IMR-90 (cell line): Measurements from ENCODE around the gene PUS7L. TPM values are rescaled to one million over a fixed set of nuclear protein-coding genes. Genes with fewer than 3 reads are reported as not detected.
A peak's percentile ranks its signal among the peaks of the same experiment; 100 is the strongest.
"Not testable (repeated sequence)": the region's sequence is repeated elsewhere in the genome, so short reads cannot be mapped to it uniquely, and the experiment has no call there.

Experiments
- ATAC-seq: fragments of 200-7000 bp; cut with Tn5 transposase; 2 replicates; pipeline ENCODE4 v1.9.1; 2020; ENCODE audit warnings: low read depth, mild to moderate bottlenecking, moderate library complexity
- BruUV-seq: library from RNA; stranded (reverse); fragments of 400-500 nt; replicated peaks from 2 replicates; lab custom pipeline; 2021; lab: Mats Ljungman, UMichigan
- CTCF ChIA-PET: fragments of 300-600 bp; formaldehyde crosslinking; extraction: SDS; loops from one replicate; lab custom pipeline; 2021; ENCODE audit warnings: antibody characterized with exemption; lab: Yijun Ruan, JAX
- POLR2A ChIA-PET: fragments of 300-600 bp; sonication (Branson Sonifier 250); formaldehyde crosslinking; loops from one replicate; lab custom pipeline; 2022; ENCODE audit warnings: antibody characterized with exemption; ENCODE audit not compliant: unreplicated experiment; lab: Charles Lee
- DNase-seq: peaks from one replicate; pipeline ENCODE4 v3.0.0; 2013
- H2AFZ ChIP-seq: replicated peaks from 2 replicates; pipeline ENCODE3; 2013; ENCODE audit warnings: low read length, mild to moderate bottlenecking; ENCODE audit not compliant: poor library complexity
- H2AK5ac ChIP-seq: 2 replicates; pipeline ENCODE4 v1.6.1; 2013; ENCODE audit warnings: low read depth, low read length, inconsistent platforms
- H2AK9ac ChIP-seq: replicated peaks from 2 replicates; pipeline ENCODE3; 2013; ENCODE audit warnings: mild to moderate bottlenecking, low read depth, low read length, moderate library complexity; ENCODE audit not compliant: poor library complexity
- H2BK120ac ChIP-seq: 2 replicates; pipeline ENCODE4 v1.6.1; 2013; ENCODE audit warnings: low read depth, low read length, inconsistent platforms
- H2BK15ac ChIP-seq: 3 replicates; pipeline ENCODE4 v1.6.1; 2013; ENCODE audit warnings: low read depth, low read length, inconsistent platforms
- H2BK20ac ChIP-seq: 2 replicates; pipeline ENCODE4 v1.6.1; 2013; ENCODE audit warnings: low read depth, mild to moderate bottlenecking, inconsistent platforms, low read length, moderate library complexity
- H2BK5ac ChIP-seq: 2 replicates; pipeline ENCODE4 v1.6.1; 2013; ENCODE audit warnings: mild to moderate bottlenecking, low read depth, low read length, inconsistent platforms; ENCODE audit not compliant: poor library complexity, severe bottlenecking
- H3K14ac ChIP-seq: replicated peaks from 2 replicates; pipeline ENCODE4 v1.6.1; 2013; ENCODE audit warnings: low read depth, low read length, inconsistent platforms
- H3K18ac ChIP-seq: 2 replicates; pipeline ENCODE4 v1.6.1; 2013; ENCODE audit warnings: low read depth, low read length, control low read depth
- H3K23ac ChIP-seq: 2 replicates; pipeline ENCODE4 v1.6.1; 2013; ENCODE audit warnings: low read depth, low read length, inconsistent platforms
- H3K27ac ChIP-seq: 2 replicates; pipeline ENCODE4 v1.5.1; 2013; ENCODE audit warnings: mild to moderate bottlenecking, control low read depth, low read length; ENCODE audit not compliant: insufficient read depth
- H3K27me3 ChIP-seq: 2 replicates; pipeline ENCODE4 v1.6.1; 2013; ENCODE audit warnings: low read length; ENCODE audit not compliant: control insufficient read depth, insufficient read depth
- H3K36me3 ChIP-seq: 2 replicates; pipeline ENCODE4 v1.6.1; 2013; ENCODE audit warnings: low read length, mixed read lengths; ENCODE audit not compliant: control insufficient read depth, insufficient read depth
- H3K4ac ChIP-seq: 2 replicates; pipeline ENCODE4 v1.6.1; 2013; ENCODE audit warnings: low read depth, low read length, inconsistent platforms
- H3K4me1 ChIP-seq: 2 replicates; pipeline ENCODE4 v1.6.1; 2013; ENCODE audit warnings: low read length, mixed read lengths; ENCODE audit not compliant: control insufficient read depth, insufficient read depth
- H3K4me2 ChIP-seq: 2 replicates; pipeline ENCODE4 v1.6.1; 2013; ENCODE audit warnings: low read depth, mild to moderate bottlenecking, control low read depth, low read length, moderate library complexity
- H3K4me3 ChIP-seq: 2 replicates; pipeline ENCODE4 v1.5.1; 2013; ENCODE audit warnings: low read depth, mild to moderate bottlenecking, control low read depth, low read length, moderate library complexity; ENCODE audit not compliant: insufficient read depth
- H3K56ac ChIP-seq: 2 replicates; pipeline ENCODE4 v1.6.1; 2013; ENCODE audit warnings: low read length, inconsistent platforms; ENCODE audit not compliant: insufficient read depth; ENCODE audit errors: extremely low read depth
- H3K79me1 ChIP-seq, 2 experiments: 2 replicates each; pipeline ENCODE4 v1.6.1; 2013; ENCODE audit warnings: low read length in 2 of 2, inconsistent platforms in 1 of 2, low read depth in 1 of 2
- H3K9ac ChIP-seq: 2 replicates; pipeline ENCODE4 v1.6.1; 2013; ENCODE audit warnings: low read depth, low read length, control low read depth
- H3K9me1 ChIP-seq: 2 replicates; pipeline ENCODE4 v1.6.1; 2013; ENCODE audit warnings: low read length, inconsistent platforms; ENCODE audit not compliant: insufficient read depth
- H3K9me3 ChIP-seq: 2 replicates; pipeline ENCODE4 v1.6.1; 2013; ENCODE audit warnings: low read length; ENCODE audit not compliant: control insufficient read depth, insufficient read depth
- H4K20me1 ChIP-seq: 2 replicates; pipeline ENCODE4 v1.6.1; 2013; ENCODE audit warnings: low read length, inconsistent platforms; ENCODE audit not compliant: insufficient read depth
- H4K5ac ChIP-seq: 2 replicates; pipeline ENCODE4 v1.6.1; 2013; ENCODE audit warnings: mild to moderate bottlenecking, low read depth, low read length, control low read depth
- H4K8ac ChIP-seq, 2 experiments: 2 replicates each; pipeline ENCODE4 v1.6.1; 2013; ENCODE audit warnings: low read depth in 2 of 2, low read length in 2 of 2, control low read depth in 1 of 2, inconsistent platforms in 1 of 2
- H4K91ac ChIP-seq: 2 replicates; pipeline ENCODE4 v1.6.1; 2013; ENCODE audit warnings: low read depth, low read length, inconsistent platforms; ENCODE audit not compliant: insufficient read depth
- BHLHE40 ChIP-seq: fragments of 150-350 bp; IDR thresholded peaks from 2 replicates; pipeline ENCODE4 v1.6.1; 2016; ENCODE audit warnings: mild to moderate bottlenecking, low read depth, low read length
- ELK1 ChIP-seq: fragments of 150-350 bp; IDR thresholded peaks from 2 replicates; pipeline ENCODE4 v1.6.1; 2016; ENCODE audit warnings: low read depth, mild to moderate bottlenecking, low read length, moderate library complexity, borderline replicate concordance
- MAFK ChIP-seq: IDR thresholded peaks from 2 replicates; pipeline ENCODE4 v1.6.1; 2012; ENCODE audit warnings: low read depth, low read length, improper control_type of control experiment
- MXI1 ChIP-seq: IDR thresholded peaks from 2 replicates; pipeline ENCODE4 v1.6.1; 2012; ENCODE audit warnings: low read depth, mild to moderate bottlenecking, low read length, moderate library complexity, borderline replicate concordance
- NFE2L2 ChIP-seq: fragments of 150-350 bp; IDR thresholded peaks from 2 replicates; pipeline ENCODE4 v1.6.1; 2016; ENCODE audit warnings: low read depth, mild to moderate bottlenecking, low read length
- USF2 ChIP-seq: fragments of 150-350 bp; IDR thresholded peaks from 2 replicates; pipeline ENCODE4 v1.6.1; 2017; ENCODE audit warnings: mild to moderate bottlenecking, antibody characterized with exemption, low read length, low read depth
- WGBS, 2 experiments: methylation state at CpG; one replicate each; pipeline versions ENCODE4 v1.1.5 to v1.1.7; 2013; ENCODE audit warnings: missing lambda C conversion rate in 2 of 2; ENCODE audit not compliant: insufficient read length in 1 of 2; ENCODE audit errors: extremely low coverage in 2 of 2; 5-methylcytosine and 5-hydroxymethylcytosine counted together
- dilution Hi-C: fragments of 300-500 bp; cut with HindIII; formaldehyde crosslinking; loops from one replicate; pipeline ENCODE4 v1.14.3; 2018; ENCODE audit warnings: low sequenced_read_pairs; ENCODE audit not compliant: unreplicated experiment
- in situ Hi-C: fragments of 300-500 bp; cut with MboI; formaldehyde crosslinking; loops from 3 replicates; pipeline ENCODE4 v1.14.3; 2019; ENCODE audit warnings: low sequenced_read_pairs, inconsistent platforms, mixed read lengths
- intact Hi-C: fragments of 100-400 bp; cut with micrococcal nuclease; formaldehyde crosslinking; loops from 2 replicates; pipeline ENCODE4 v1.10.0; 2022
- polyA plus RNA-seq, 3 experiments: library from polyadenylated mRNA; depleted of rRNA; stranded (reverse); fragments of >200 nt; gene quantifications; 2 replicates each; pipeline ENCODE4 v1.2.3, GENCODE V29; 2012; ENCODE audit warnings: low replicate concordance in 1 of 3
- total RNA-seq: library from RNA; depleted of rRNA; stranded (reverse); fragments of >200 nt; gene quantifications from 2 replicates; pipeline ENCODE4 v1.2.3, GENCODE V29; 2012

PUS7L gene
- total and polyA plus RNA-seq, 2 of the 4 experiments (the other 2 are of a cell fraction), result 5.1 to 44.8 TPM

GRCh38 chr12:43692064-43692463, 66.5 kb downstream of the PUS7L start:
- H3K14ac ChIP-seq, result no peak overlapping the region
- no peak overlapping the region for H3K27ac ChIP-seq
- no peaks in the 10 kb centered on the region for H3K79me1 ChIP-seq
- H3K27me3 ChIP-seq, result no peaks in the 10 kb centered on the region; the same call in 1 of the 2 replicates
- no peaks in the 10 kb centered on the region for H3K9me1 ChIP-seq
- no peak overlapping the region for H4K8ac ChIP-seq
- WGBS, 2 experiments, result no CpG with 5 or more reads among the region's 1 CpG
- no peak overlapping the region for H4K5ac ChIP-seq
- H3K4ac ChIP-seq, result no peak overlapping the region
- dilution Hi-C loops (no loop called here), in situ Hi-C loops (no loop called here), intact Hi-C loops (no loop called here)
- no peak overlapping the region for H2BK15ac ChIP-seq
- H3K18ac ChIP-seq, result no peak overlapping the region
- ATAC-seq (no peak; the same call in 1 of the 2 replicates), DNase-seq (peak; percentile 67)
- no peak overlapping the region for H2AK5ac ChIP-seq
- H3K4me2 ChIP-seq, result no peak overlapping the region
- no peak overlapping the region for H3K9ac ChIP-seq
- H2BK5ac ChIP-seq, result no peak overlapping the region
- no peak overlapping the region for H2AFZ ChIP-seq
- CTCF ChIA-PET, result no interaction called here
- no peaks in the 10 kb centered on the region for H4K20me1 ChIP-seq
- H3K36me3 ChIP-seq, result no peaks in the 10 kb centered on the region
- no peak overlapping the region for H4K91ac ChIP-seq
- H3K9me3 ChIP-seq, result no peaks in the 10 kb centered on the region
- H2AK9ac ChIP-seq, result no peak overlapping the region
- TF ChIP-seq NFE2L2 (no peak), USF2 (no peak), MXI1 (no peak), BHLHE40 (no peak), ELK1 (no peak), MAFK (no peak)
- no peak overlapping the region for H2BK20ac ChIP-seq
- H3K4me1 ChIP-seq, result no peaks in the 10 kb centered on the region
- no peak overlapping the region for H2BK120ac ChIP-seq
- no peak overlapping the region for H3K56ac ChIP-seq
- POLR2A ChIA-PET, result no interaction called here
- BruUV-seq, result no TSS peak
- no peak overlapping the region for H3K4me3 ChIP-seq
- no peak overlapping the region for H3K23ac ChIP-seq

GRCh38 chr12:43685491-43685890, 73.1 kb downstream of the PUS7L start:
- H3K79me1 ChIP-seq, POLR2A ChIA-PET, H3K4ac ChIP-seq, CTCF ChIA-PET, H3K18ac ChIP-seq, H2BK120ac ChIP-seq, H3K9ac ChIP-seq, H3K23ac ChIP-seq, in situ Hi-C loops, H4K5ac ChIP-seq, H2AK9ac ChIP-seq, H3K36me3 ChIP-seq, H3K9me1 ChIP-seq, intact Hi-C loops, BruUV-seq, H4K91ac ChIP-seq, H2AFZ ChIP-seq, H2BK15ac ChIP-seq, H2BK5ac ChIP-seq, H3K27ac ChIP-seq, H2BK20ac ChIP-seq, dilution Hi-C loops, H3K4me3 ChIP-seq, DNase-seq, H3K56ac ChIP-seq, H3K9me3 ChIP-seq, ATAC-seq, H3K27me3 ChIP-seq, H3K4me2 ChIP-seq, H3K14ac ChIP-seq, H2AK5ac ChIP-seq, H4K20me1 ChIP-seq, H4K8ac ChIP-seq, H3K4me1 ChIP-seq: not testable (repeated sequence)
- no CpG with 5 or more reads among the region's 30 CpGs for WGBS, 2 experiments
